GM21526 (cell line): ENCODE data around the gene EXOC2.

Experiments used
- ATAC-seq: cut with Tn5 transposase; IDR thresholded peaks from one replicate; pipeline ENCODE4 v1.9.1; 2021; ENCODE audit warnings: moderate library complexity; ENCODE audit not compliant: unreplicated experiment, low FRiP score

The EXOC2 gene

GRCh38 chr6:452301-453067, 240.5 kb downstream of the EXOC2 start:
- no peak for ATAC-seq

DNA sequence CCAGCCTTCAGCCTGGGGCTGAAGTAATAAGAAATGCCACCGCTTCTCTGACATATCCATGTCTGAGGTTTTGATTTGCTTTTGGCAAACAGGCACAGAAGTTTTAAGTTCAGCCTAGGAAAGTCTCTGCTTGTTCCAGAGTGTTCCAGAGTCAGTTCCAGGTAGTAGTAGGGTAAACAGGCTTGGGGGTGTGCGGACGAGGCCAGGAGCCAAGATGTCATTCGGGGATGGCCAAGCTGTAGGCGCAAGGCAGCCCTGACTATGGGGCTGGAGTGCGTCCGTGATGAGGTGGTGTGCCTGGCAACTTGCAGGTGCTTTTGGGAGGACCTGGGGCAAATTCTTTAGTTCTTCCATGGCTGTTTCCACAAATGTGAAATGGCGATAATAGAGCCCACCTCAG, 241.1 kb downstream of the EXOC2 start:
- no peak for ATAC-seq

- no peak for ATAC-seq
Observed at GRCh38 chr6:451336-451735, 241.6 kb downstream of the EXOC2 start.

GRCh38 chr6:449486-450419, 243.2 kb downstream of the EXOC2 start:
- no peak for ATAC-seq

DNA sequence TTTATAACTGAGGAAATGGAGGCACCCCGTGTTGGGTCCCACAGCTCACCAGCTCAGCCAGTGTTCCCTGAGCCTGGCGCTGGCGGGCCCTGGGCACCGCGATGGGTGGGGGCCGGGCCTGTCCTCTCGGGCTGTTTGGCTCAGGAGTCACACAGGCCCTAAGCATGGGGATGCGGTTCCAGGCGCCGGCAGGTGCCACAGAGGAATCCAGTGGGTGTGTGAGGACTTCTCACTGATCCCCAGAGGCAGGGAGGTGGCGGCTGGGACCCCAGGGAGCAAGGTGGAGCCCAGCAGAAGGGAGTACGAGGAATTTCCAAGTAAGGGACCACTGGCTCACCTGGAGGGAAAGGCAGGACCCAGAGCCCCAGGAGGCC, 243.9 kb downstream of the EXOC2 start:
- no peak for ATAC-seq

DNA sequence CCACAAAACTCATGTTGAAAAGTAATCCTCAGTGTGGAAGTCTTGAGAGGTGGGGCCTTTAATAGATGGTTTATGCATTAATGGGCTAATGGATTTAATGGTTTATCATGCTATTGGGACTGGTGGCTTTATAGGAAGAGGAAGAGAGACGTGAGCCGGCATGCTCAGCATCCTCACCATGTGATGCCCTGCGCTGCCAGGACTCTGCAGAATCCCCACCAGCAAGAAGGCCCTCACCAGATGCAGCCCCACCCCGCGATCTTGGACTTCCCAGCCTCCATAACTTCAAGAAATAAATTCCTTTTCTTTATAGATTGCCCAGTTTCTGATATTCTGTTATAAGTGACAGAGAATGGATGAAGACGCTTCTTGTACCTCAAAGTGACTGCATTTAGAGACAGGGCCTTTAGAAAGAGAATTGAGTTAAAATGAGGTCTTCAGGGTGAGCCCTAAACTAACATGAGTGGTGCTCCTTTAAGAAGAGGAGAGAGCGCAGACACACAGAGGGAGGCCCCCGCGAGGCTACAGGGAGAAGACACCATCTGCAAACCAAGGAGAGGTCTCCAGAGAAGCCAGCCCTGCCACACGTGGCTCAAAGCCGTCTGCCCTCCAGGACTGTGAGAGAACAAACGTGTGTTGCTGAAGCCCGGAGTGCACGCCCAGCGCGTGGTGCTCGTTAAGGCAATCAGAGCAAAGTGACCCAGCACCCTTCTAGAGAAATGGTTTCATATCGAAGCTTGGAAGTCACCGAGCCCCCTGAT, 244.5 kb downstream of the EXOC2 start:
- no peak for ATAC-seq

DNA sequence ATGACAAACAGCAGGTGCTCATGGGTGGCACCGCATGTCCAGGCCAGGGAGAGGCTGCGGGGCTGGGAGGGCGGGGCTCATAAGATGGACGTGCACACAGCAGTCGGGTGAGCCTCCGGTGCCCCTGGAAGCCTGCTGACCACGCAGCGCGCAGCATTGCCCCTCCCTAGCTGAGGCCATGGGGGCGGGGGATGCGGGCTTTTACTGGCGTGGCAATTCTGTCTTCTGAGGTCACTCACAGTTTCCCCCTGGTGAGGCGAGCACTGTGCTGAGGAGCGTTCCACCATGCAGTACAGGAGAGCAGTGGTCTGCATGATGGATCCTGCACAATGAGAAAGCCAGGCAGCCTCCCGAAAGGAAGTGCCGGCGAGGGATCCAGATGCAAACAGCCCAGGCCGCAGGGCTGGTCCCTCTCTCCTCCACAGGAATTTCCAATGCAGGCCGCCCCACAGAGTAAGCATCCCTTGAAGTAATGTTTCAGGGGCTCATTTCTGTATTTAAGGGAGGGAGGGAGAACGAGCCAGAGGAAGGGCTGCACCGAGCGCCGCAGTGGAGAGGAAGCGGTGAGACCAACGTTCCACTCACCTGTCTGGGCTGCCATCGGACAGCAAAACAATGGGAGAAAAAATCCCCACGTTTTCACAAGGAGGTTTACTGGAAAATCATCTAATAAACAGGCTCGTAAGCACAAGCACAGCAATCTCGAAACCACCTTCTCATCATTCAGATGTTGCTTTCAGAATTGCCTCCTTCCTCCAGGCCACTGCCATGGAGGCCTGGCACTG, 245.4 kb downstream of the EXOC2 start:
- no peak for ATAC-seq

DNA sequence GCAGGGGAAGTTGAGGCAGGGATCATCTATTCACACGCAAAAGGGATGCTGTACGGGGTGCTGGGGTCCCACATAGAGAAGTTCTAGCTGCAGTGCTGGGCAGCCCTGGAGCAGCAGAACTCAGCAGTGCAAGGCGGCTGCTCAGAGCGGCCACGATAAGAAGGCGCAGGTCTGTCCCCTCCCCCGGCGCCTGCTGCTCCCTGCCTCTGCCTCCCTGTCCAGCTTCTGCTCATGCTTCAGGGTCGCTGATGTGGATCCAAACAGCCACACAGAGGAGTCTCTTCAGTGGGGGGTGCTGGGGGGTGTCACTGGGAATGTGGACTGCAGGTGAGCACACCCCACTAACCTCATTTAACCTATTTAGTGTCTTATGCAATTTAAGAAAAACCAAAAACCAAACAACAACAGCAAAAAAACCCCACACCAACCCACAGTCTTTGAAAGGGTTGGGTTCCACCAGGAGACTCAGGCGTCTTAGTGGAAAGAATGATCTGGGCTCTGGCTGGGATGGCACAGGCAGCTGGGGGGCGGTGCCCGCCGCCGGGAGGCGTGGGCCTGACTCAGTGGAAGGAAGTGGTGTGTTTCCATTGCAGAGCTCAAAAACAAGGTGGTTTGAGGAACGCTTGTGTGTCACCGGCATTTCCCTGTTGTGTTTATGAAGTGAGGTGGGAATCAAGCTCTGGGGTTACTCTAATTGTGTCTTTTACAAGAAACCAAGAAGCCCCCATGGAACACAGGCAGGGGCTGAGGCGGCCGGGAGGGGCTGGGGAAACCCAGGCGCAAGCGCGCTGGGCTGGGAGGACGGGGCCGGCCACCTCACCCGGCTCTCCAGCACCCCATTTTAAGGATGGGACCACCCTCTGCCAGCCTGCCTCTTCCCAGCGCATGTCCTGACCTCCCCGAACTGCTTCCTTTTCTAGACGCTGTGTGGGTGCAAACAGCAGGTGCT, 246.2 kb downstream of the EXOC2 start:
- no peak for ATAC-seq

GRCh38 chr6:445571-446417, 247.1 kb downstream of the EXOC2 start:
- ATAC-seq: no peak

GRCh38 chr6:444653-445275, 248.2 kb downstream of the EXOC2 start:
- no peak for ATAC-seq

DNA sequence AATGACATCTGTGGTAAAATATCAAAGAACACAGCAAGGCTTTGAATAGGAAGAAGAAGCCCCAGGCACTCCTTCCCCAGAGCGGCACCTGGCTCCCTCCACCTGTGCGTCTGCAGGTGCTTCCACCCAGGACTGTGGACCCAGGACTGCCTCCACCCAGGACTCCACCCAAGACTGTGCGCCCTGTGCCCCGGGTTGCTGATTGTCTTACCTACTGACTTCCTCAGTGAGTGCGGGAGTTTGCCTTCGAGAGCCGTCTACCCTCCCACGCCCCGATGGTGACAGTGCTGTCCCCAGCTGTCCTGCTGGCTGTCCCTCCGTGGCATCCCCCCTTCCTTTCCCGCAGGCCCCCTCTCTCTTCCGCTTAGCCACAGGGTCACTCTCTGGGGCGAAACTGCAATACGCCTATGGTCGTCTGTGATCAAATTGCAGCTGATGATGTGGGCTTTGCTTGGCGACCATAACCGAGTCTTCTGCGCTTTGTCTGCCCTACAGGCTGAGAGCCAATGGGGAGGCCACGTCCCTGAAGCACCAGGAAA, 249.2 kb downstream of the EXOC2 start:
- no peak for ATAC-seq

GRCh38 chr6:441126-441920, 251.6 kb downstream of the EXOC2 start:
- no peak for ATAC-seq

DNA sequence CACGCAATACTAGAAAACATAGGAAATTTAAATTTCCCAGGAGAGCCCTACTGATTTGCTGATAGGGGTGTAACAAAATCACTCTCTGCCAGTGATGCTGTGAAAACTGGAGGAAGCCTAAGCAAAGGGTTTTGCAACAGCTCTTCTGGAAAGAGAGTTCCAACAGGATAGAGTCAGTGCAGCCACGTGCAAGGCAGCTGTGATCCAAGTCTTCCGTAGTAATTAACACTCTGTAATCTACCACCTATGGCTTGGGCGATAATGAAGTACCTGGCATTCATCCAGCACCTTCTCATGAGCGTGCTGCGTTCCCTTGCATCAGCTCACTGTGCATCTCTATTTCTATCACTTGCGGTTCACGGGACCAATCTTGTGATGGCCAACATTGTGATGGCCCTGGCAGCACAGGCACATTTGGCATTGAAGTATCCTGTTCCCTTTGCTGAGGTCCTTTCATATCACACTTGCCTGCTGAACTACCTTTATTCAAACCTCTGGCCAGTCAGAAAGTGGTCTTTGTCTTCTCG, 253.2 kb downstream of the EXOC2 start:
- ATAC-seq: no peak

DNA sequence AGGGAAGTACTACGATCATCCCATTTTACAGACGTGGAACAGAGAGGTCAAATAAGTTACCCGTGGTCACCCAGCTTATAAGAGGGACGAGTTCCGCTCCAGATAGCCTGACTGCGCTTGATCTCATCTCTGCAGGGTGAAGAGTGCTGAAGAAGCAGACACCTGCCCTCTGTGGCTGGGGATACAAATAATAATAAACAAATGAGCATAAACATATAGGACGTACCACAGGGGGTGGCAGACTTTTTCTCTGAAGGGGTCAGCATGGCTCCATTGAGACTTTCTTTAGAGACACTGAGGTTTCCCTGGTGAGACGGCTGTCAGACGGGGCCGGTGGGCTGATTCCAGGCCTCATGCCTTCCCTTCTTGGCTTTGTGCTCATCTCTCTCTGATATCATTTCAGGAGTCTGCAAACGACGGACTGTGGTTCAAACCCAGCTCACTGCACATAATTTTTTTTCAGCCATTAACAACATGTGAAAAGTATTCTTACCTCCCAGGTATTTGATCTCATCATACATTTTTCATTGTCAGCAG, 254.2 kb downstream of the EXOC2 start:
- no peak for ATAC-seq

DNA sequence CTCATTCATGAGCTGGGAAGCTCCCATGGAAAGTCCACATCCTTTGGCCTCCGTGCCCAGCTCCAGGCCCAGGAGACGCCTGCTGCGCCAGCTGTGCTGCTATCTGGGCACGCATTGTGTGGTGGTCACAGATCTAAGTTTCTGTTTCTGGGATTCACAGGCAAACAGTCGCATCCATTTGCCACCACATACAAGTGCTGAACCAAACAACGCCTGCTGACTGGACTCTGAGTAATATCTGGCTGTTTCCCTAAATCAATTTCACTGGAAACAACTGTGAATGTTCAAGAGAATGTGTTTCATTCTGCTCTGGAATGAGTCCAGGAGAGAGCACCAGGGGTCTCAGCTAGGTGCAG, 255.9 kb downstream of the EXOC2 start:
- ATAC-seq: no peak

DNA sequence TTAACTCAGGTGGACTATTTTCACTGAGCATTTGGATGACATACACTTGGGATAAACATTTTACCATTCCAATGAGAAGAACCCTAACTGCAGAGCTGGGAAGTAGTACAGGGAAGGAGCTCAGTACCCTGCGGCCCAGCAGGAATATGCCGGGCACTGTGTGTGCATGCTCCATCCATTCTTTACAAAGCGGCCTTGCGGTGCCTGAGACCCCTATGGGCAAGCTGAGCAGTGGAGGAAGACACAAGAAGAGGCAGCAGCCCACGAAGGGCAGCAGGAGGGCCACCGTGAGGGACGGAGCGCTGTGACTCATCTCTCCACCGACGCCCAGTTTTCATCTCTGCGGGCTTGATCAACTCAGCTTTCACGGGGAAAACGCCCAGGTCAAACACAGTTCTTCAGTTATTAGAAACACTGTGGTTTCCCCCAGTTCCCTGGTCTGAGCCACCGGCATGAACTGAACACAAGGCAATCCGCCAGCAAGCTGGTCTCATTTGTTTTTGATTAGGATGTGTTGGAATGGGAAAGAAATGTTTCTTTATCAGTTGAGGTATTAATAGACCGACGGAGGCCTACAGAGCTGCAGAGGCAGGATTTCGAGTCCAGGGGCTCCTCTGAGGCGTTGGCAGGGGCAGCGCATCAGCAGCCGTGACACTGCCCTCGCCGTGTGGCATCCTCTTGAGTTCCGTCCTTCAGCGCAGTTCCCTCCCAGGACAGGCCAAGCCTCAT, 256.5 kb downstream of the EXOC2 start:
- no peak for ATAC-seq
